Gastrocnemius medialis (tissue), 4 donors: Measurements from ENCODE around the gene CAMTA2. TPM values are rescaled to one million over a fixed set of nuclear protein-coding genes. Genes with fewer than 3 reads are reported as not detected.

Source experiments
- ATAC-seq, 2 donors: fragments of 150-250 bp; one replicate each; pipeline ENCODE4 v1.9.1; 2016
- DNase-seq, 2 donors: peaks; one replicate each; pipeline ENCODE4 v3.0.0-alpha.2; 2019
- H3K27ac ChIP-seq, 4 donors: fragments of 200-600 bp; sonication (generic); 1 replicate in 1 of 4; 2 replicates in 3 of 4; pipeline ENCODE4 v1.5.1; 2016 to 2018; ENCODE audit warnings: mild to moderate bottlenecking in 2 of 4, moderate library complexity in 1 of 4
- H3K27me3 ChIP-seq, 3 donors: fragments of 200-600 bp; sonication (generic) in 2 of 3; 1 replicate in 1 of 3; 2 replicates in 2 of 3; pipeline versions ENCODE4 v1.5.1 to v1.6.0; 2016 to 2019; ENCODE audit warnings: mild to moderate bottlenecking in 1 of 3, moderate library complexity in 1 of 3
- H3K36me3 ChIP-seq, 2 donors: fragments of 200-600 bp; sonication (generic) in 1 of 2; one replicate each; pipeline ENCODE4 v1.5.1; 2017 to 2018
- H3K4me1 ChIP-seq, 2 donors: fragments of 200-600 bp; sonication (generic) in 1 of 2; one replicate each; pipeline ENCODE4 v1.5.1; 2016 to 2017; ENCODE audit warnings: mild to moderate bottlenecking in 2 of 2
- H3K4me3 ChIP-seq, 4 donors: fragments of 200-600 bp; sonication (generic) in 3 of 4; 1 replicate in 1 of 4; 2 replicates in 3 of 4; pipeline ENCODE4 v1.5.1; 2016 to 2019; ENCODE audit warnings: mild to moderate bottlenecking in 2 of 4
- H3K9me3 ChIP-seq, 3 donors: fragments of 200-600 bp; sonication (generic) in 2 of 3; 1 replicate in 1 of 3; 2 replicates in 2 of 3; pipeline ENCODE4 v1.5.1; 2016 to 2019
- CTCF ChIP-seq, 5 experiments: fragments of 450-650 bp in 3 of 5; fragments of 200-600 bp in 2 of 5; sonication (generic) in 2 of 5; IDR thresholded peaks in 4 of 5; conservative IDR thresholded peaks in 1 of 5; 1 replicate in 4 of 5; 2 replicates in 1 of 5; pipeline ENCODE4 v1.5.1; 2016 to 2019; ENCODE audit warnings: antibody characterized with exemption in 5 of 5, mild to moderate bottlenecking in 3 of 5, moderate library complexity in 3 of 5
- POLR2A ChIP-seq, 2 donors: fragments of 450-650 bp; IDR thresholded peaks; one replicate each; pipeline ENCODE4 v1.6.1; 2017; ENCODE audit warnings: antibody characterized with exemption in 2 of 2, mild to moderate bottlenecking in 2 of 2, moderate library complexity in 2 of 2
- in situ Hi-C, 4 donors: fragments of 200-750 bp; cut with MboI; loops; one replicate each; pipeline versions ENCODE4 v1.15.0 to v1.8.0; 2017; ENCODE audit warnings: low sequenced_read_pairs in 4 of 4
- intact Hi-C: fragments of 100-400 bp; cut with DNase I; formaldehyde crosslinking; loops from one replicate; pipeline ENCODE4 v1.15.1; 2023; ENCODE audit warnings: low total_unique reads
- total RNA-seq, 4 donors: library from RNA; depleted of rRNA; stranded (reverse); fragments of >200 nt; gene quantifications; one replicate each; pipeline versions ENCODE4 v1.1.0 to v1.2.3, GENCODE V29; 2016

CAMTA2 gene
- total RNA-seq, 4 donors from 2014 or later: 19.1 to 46.4 (median 36.4) TPM

- in situ Hi-C loops: no loop called here
- Histone ChIP-seq H3K27ac (no peak overlapping the region), H3K4me1 (peaks cover 8 to 10% of the 10 kb centered on the region in 2 donors), H3K9me3 (no peaks in the 10 kb centered on the region), H3K27me3 (no peaks in the 10 kb centered on the region), H3K4me3 (no peak overlapping the region), H3K36me3 (no peaks in the 10 kb centered on the region)
- intact Hi-C loops: no loop called here
- TF ChIP-seq POLR2A (IDR thresholded peaks at IDR 0.05) (no peak), CTCF (IDR thresholded peaks at IDR 0.05 in 4 of 5, conservative IDR thresholded peaks at IDR 0.05 in 1 of 5) (no peak)
- DNase-seq (no peak), ATAC-seq (no peak)
Observed at GRCh38 chr17:4994081-4994595, 6.7 kb upstream of the CAMTA2 start.

- Histone ChIP-seq H3K36me3 (peaks cover 0 to 14% of the 10 kb centered on the region in 2 donors), H3K9me3 (no peaks in the 10 kb centered on the region), H3K4me1 (peaks cover 17 to 20% of the 10 kb centered on the region in 2 donors), H3K27ac (peak overlapping the region; percentile 88 to 98 (median 96)), H3K27me3 (no peaks in the 10 kb centered on the region), H3K4me3 (peak overlapping the region; percentile 76 to 100 (median 94))
- in situ Hi-C loops: loop anchor here (5.0 to 10.0 kb wide), 3 partner anchors 73 to 77 kb away; no protein-coding TSS in a partner anchor
- intact Hi-C loops: loop anchor here (1.0 to 2.0 kb wide), 3 partner anchors 21 to 79 kb away; partner anchors contain the start of genes RNF167, SLC25A11 and SPAG7
- DNase-seq (peak in 1 of 2 donors; percentile 31), ATAC-seq (peak in 1 of 2 donors; percentile 40)
- TF ChIP-seq POLR2A (IDR thresholded peaks at IDR 0.05) (peak in 1 of 2 donors; percentile 27), CTCF (IDR thresholded peaks at IDR 0.05 in 4 of 5, conservative IDR thresholded peaks at IDR 0.05 in 1 of 5) (no peak)
Observed at GRCh38 chr17:4987767-4988567, 492 bp upstream of the CAMTA2 start.

- in situ Hi-C loops: loop anchor here (5.0 to 10.0 kb wide), 3 partner anchors 72 to 78 kb away; no protein-coding TSS in a partner anchor
- no peaks in the 10 kb centered on the region for H3K27me3 ChIP-seq
- H3K4me1 ChIP-seq: peaks cover 17 to 20% of the 10 kb centered on the region in 2 donors
- no peaks in the 10 kb centered on the region for H3K9me3 ChIP-seq
- H3K4me3 ChIP-seq: peak overlapping the region; percentile 76 to 100 (median 94)
- peak overlapping the region; percentile 88 to 98 (median 96) for H3K27ac ChIP-seq
- DNase-seq: no peak
- TF ChIP-seq CTCF (IDR thresholded peaks at IDR 0.05 in 4 of 5, conservative IDR thresholded peaks at IDR 0.05 in 1 of 5) (no peak), POLR2A (IDR thresholded peaks at IDR 0.05) (no peak)
- ATAC-seq: peak in 1 of 2 donors; percentile 4
- intact Hi-C loops: loop anchor here (2.0 kb wide), 1 partner anchor 46 kb away; the partner anchor contains the start of genes RNF167 and SLC25A11
- peaks cover 0 to 30% of the 10 kb centered on the region in 2 donors for H3K36me3 ChIP-seq
Observed at GRCh38 chr17:4986403-4986802, 1.1 kb downstream of the CAMTA2 start.

- no peak for DNase-seq
- Histone ChIP-seq H3K4me3 (no peak overlapping the region), H3K9me3 (no peaks in the 10 kb centered on the region), H3K36me3 (peaks cover 0 to 68% of the 10 kb centered on the region in 2 donors), H3K27ac (no peak overlapping the region), H3K4me1 (peaks cover 13 to 14% of the 10 kb centered on the region in 2 donors), H3K27me3 (no peaks in the 10 kb centered on the region)
- in situ Hi-C loops (loop anchor here (5.0 to 10.0 kb wide), 4 partner anchors 45 to 82 kb away; no protein-coding TSS in a partner anchor), intact Hi-C loops (no loop called here)
- TF ChIP-seq POLR2A (IDR thresholded peaks at IDR 0.05) (no peak), CTCF (IDR thresholded peaks at IDR 0.05 in 4 of 5, conservative IDR thresholded peaks at IDR 0.05 in 1 of 5) (no peak)
- no peak for ATAC-seq
Observed at GRCh38 chr17:4982305-4982704, 5.2 kb downstream of the CAMTA2 start.
